NT2/D1 (cell line): ENCODE data around the gene IGF2R.

Experiments
- SUZ12 ChIP-seq: IDR thresholded peaks from 2 replicates; pipeline ENCODE4 v1.6.1; 2011; ENCODE audit not compliant: insufficient read length, insufficient read depth; ENCODE audit errors: extremely low read depth
- YY1 ChIP-seq: IDR thresholded peaks from 2 replicates; pipeline ENCODE4 v1.6.1; 2011; ENCODE audit not compliant: insufficient read length, insufficient read depth
- ZNF274 ChIP-seq: IDR thresholded peaks from 2 replicates; pipeline ENCODE4 v1.6.1; 2011; ENCODE audit warnings: mild to moderate bottlenecking, low read depth, low read length

- no peak for TF ChIP-seq YY1
- TF ChIP-seq ZNF274, result no peak
- no peak for TF ChIP-seq SUZ12
Observed at GRCh38 chr6:160110586-160111123, 141.8 kb downstream of the IGF2R start.
